Kidney epithelial cell (primary cell): ENCODE measurements around the gene STEAP2. TPM values are rescaled to one million over a fixed set of nuclear protein-coding genes. Genes with fewer than 3 reads are reported as not detected.

Source experiments
- DNase-seq: peaks from one replicate; pipeline ENCODE4 v3.0.0-alpha.2; 2010; ENCODE audit warnings: low read depth
- H3K27me3 ChIP-seq: 2 replicates; pipeline ENCODE4 v1.6.0; 2011; ENCODE audit warnings: low read length; ENCODE audit not compliant: control insufficient read depth, insufficient read depth
- H3K36me3 ChIP-seq: 2 replicates; pipeline ENCODE4 v1.5.1; 2011; ENCODE audit warnings: low read length; ENCODE audit not compliant: control insufficient read depth, insufficient read depth
- H3K4me3 ChIP-seq: 2 replicates; pipeline ENCODE4 v1.5.1; 2011; ENCODE audit warnings: low read depth, mild to moderate bottlenecking, control low read depth, low read length
- total RNA-seq: library from RNA; depleted of rRNA; stranded (reverse); fragments of >200 nt; gene quantifications from 2 replicates; pipeline ENCODE4 v1.2.3, GENCODE V29; 2015
- TF ChIP-seq, protein P1 (sequence below): IDR thresholded peaks from 2 replicates; pipeline ENCODE4 v1.5.1; 2011; ENCODE audit warnings: mild to moderate bottlenecking, moderate library complexity, low read length, control low read depth, inconsistent platforms; ENCODE audit not compliant: insufficient read depth, poor library complexity, severe bottlenecking

STEAP2 gene
- total RNA-seq = 5.2 and 16.4 TPM in 2 replicates

GRCh38 chr7:90211391-90212148, at the start of gene STEAP2:
TSS of gene STEAP2 (plus strand) at chr7:90211740. CDS start at chr7:90225083, 13,343 bp downstream.
- peak; percentile 52 for DNase-seq
- no peaks in the 10 kb centered on the region for H3K36me3 ChIP-seq
- no peaks in the 10 kb centered on the region for H3K27me3 ChIP-seq
- peak within 1 kb of the TSS; percentile 79 for H3K4me3 ChIP-seq
- TF ChIP-seq, protein P1, sequence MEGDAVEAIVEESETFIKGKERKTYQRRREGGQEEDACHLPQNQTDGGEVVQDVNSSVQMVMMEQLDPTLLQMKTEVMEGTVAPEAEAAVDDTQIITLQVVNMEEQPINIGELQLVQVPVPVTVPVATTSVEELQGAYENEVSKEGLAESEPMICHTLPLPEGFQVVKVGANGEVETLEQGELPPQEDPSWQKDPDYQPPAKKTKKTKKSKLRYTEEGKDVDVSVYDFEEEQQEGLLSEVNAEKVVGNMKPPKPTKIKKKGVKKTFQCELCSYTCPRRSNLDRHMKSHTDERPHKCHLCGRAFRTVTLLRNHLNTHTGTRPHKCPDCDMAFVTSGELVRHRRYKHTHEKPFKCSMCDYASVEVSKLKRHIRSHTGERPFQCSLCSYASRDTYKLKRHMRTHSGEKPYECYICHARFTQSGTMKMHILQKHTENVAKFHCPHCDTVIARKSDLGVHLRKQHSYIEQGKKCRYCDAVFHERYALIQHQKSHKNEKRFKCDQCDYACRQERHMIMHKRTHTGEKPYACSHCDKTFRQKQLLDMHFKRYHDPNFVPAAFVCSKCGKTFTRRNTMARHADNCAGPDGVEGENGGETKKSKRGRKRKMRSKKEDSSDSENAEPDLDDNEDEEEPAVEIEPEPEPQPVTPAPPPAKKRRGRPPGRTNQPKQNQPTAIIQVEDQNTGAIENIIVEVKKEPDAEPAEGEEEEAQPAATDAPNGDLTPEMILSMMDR = peak; percentile 58

- DNase-seq = no peak
- H3K36me3 ChIP-seq = no peaks in the 10 kb centered on the region
- no peaks in the 10 kb centered on the region for H3K27me3 ChIP-seq
- TF ChIP-seq, protein P1 = no peak
- no peak overlapping the region for H3K4me3 ChIP-seq
Observed at GRCh38 chr7:90163534-90163933, 48.0 kb upstream of the STEAP2 start.

DNA sequence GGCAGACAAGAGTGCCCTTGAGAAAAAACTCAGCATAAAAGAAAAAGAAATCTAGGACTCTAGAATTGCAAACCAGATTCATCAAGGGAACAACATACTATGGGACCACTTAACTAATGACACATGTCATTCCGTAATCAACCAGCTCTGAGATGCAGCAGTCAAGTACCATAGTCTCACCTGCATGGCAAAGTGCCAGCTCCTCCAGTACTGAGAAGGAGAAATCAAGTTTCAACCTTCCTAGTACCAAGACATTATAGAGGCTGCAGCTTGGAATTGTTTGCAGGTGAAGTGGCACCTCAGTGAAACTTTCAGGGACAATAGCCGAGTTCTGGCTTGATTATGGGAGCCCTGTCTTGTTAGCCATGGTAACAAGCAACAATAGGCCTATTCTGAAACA, 45.8 kb upstream of the STEAP2 start:
- no peak overlapping the region for H3K4me3 ChIP-seq
- no peaks in the 10 kb centered on the region for H3K27me3 ChIP-seq
- TF ChIP-seq, protein P1 = no peak
- no peak for DNase-seq
- no peaks in the 10 kb centered on the region for H3K36me3 ChIP-seq

GRCh38 chr7:90166153-90166552, 45.4 kb upstream of the STEAP2 start:
- Histone ChIP-seq H3K36me3 (no peaks in the 10 kb centered on the region), H3K27me3 (no peaks in the 10 kb centered on the region)
- TF ChIP-seq, protein P1 = no peak

DNA sequence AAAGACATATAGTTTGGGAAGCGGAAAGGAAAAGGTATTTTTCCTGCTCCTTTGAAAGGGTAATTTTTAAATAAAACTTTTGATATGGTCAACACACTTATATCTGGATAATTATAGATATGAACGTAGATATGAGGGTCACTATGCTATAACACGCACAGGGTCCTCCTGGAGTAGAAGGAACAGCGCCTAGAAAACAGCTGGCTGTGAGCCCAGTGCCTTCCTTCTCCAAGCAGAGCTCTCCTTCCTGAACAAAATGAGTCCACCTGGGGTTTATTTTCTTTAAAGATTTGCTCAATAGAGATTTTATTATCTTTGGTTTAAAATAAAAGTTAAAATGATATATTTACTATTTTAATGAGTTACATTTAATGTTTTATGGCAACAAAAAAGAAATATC, 44.2 kb upstream of the STEAP2 start:
- Histone ChIP-seq H3K27me3 (no peaks in the 10 kb centered on the region), H3K36me3 (no peaks in the 10 kb centered on the region), H3K4me3 (no peak overlapping the region)
- TF ChIP-seq, protein P1 = no peak
- DNase-seq = no peak

More at GRCh38 chr7:90166153-90166552, 45.4 kb upstream of the STEAP2 start:
- H3K4me3 ChIP-seq = no peak overlapping the region
- DNase-seq = no peak

- H3K36me3 ChIP-seq = no peaks in the 10 kb centered on the region
- TF ChIP-seq, protein P1 = no peak
- H3K4me3 ChIP-seq = no peak overlapping the region
- no peaks in the 10 kb centered on the region for H3K27me3 ChIP-seq
- DNase-seq = no peak
Observed at GRCh38 chr7:90169891-90170290, 41.6 kb upstream of the STEAP2 start.
